SK-MEL-5 (cell line): ENCODE results near the gene IRF2BP1. TPM values are rescaled to one million over a fixed set of nuclear protein-coding genes. Genes with fewer than 3 reads are reported as not detected.

Experiments used
- DNase-seq: peaks from one replicate; pipeline ENCODE4 v3.0.0-alpha.2; 2016; ENCODE audit warnings: low read depth, low spot score
- in situ Hi-C: cut with HindIII; loops from 2 replicates; pipeline ENCODE4 v1.10.0; 2016; ENCODE audit warnings: low sequenced_read_pairs, high pct_unique_total_duplicates, low pct_unique_long_range_greater_than_20kb
- total RNA-seq: library from RNA; depleted of rRNA; stranded (reverse); fragments of >200 nt; shearing (Covaris generic); gene quantifications from 2 replicates; pipeline ENCODE4 v1.2.3, GENCODE V29; 2014; rRNA removed

Gene IRF2BP1
- total RNA-seq, 1 experiment from 2014 or later, result 20.6 TPM

DNA sequence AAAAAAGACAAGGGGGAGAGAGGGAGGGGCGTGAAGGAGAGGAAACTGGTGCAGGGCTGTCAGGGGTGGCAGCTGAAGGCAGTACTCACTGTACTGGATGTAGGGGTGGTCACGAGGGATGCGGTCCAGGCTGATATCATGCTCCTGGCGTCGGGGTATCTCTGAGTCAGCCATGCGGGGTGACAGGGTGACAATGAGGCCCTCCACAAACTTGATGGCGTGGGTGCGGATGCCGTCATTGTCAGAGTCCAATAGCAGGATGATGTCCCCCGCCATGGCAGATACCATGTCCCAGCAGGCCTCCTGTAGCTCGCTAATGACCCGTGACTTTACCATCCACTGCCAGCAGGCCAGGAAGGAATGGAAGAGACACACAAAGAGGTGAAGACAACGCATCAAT is 38.3 kb downstream of the IRF2BP1 start:
- DNase-seq, result no peak
- in situ Hi-C loops, result no loop called here

DNA sequence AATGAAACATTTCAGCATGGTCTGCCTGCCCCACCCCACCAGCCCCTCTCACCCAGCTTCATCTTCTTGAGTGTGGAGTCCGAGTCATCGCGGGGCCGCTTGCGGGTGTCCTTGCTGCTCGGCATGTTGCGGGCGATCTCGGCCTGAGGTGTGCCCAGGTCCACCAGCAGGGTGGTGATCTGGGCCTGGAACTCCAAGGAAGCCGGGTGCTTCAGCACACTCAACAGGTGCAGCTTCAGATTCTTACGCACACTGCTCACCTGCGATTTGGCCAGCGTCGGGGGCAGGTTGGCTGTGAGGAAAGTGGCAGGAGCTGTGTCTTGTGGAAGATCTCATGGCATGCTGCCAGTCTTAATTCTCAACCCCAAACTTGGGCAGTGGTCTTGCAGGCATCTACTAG is 43.7 kb downstream of the IRF2BP1 start:
- DNase-seq, result no peak
- in situ Hi-C loops, result no loop called here

DNA sequence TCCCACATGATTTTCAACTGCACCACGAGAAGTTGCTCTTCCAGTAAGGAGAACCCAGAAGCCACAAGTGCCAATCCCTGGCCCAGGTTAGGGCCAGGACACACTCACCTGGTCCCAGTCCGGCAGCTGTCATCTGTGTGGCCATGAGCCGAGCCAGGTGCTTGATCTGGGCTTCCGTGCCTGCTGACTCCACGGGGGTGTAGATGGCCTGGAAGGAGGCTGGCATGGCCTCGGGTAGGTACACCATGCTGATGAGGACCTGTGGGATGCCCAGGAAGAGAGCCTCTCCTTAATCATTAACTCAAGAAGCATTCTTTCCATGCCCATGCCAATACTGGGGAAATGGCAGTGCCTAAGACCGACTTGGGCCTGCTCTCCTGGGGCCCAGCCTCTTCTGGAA is 51.0 kb downstream of the IRF2BP1 start:
- no peak for DNase-seq
- in situ Hi-C loops, result no loop called here

Other genes with a start within 250 kb of the IRF2BP1 start
- gene EML2, start 246.7 kb downstream of the IRF2BP1 start, total RNA-seq, result 42.8 and 46.8 TPM in 2 replicates
- 0.05 TPM in 1 of 2 replicates, not detected in the other for gene GIPR, start 217.9 kb downstream of the IRF2BP1 start, total RNA-seq
- 480 and 520 TPM in 2 replicates for gene SNRPD2, start 194.2 kb downstream of the IRF2BP1 start, total RNA-seq
- gene QPCTL, start 193.5 kb downstream of the IRF2BP1 start, total RNA-seq, result 10.0 and 14.3 TPM in 2 replicates
- gene FBXO46, start 155.2 kb downstream of the IRF2BP1 start, total RNA-seq, result 7.0 and 7.2 TPM in 2 replicates
- gene MEIOSIN, start 152.7 kb downstream of the IRF2BP1 start, total RNA-seq, result 0.37 and 0.45 TPM in 2 replicates
- gene SIX5, start 116.9 kb downstream of the IRF2BP1 start, total RNA-seq, result 7.0 and 7.9 TPM in 2 replicates
- gene DMPK, start 103.7 kb downstream of the IRF2BP1 start, total RNA-seq, result 3.1 and 5.1 TPM in 2 replicates
- gene DMWD, start 93.3 kb downstream of the IRF2BP1 start, total RNA-seq, result 24.3 and 26.7 TPM in 2 replicates
- 0.11 TPM in 1 of 2 replicates, not detected in the other for gene RSPH6A, start 70.8 kb downstream of the IRF2BP1 start, total RNA-seq
- gene SYMPK, start 23.0 kb downstream of the IRF2BP1 start, total RNA-seq, result 28.1 and 33.4 TPM in 2 replicates
- gene FOXA3, start 21.8 kb downstream of the IRF2BP1 start, total RNA-seq, result 0.08 TPM in 1 of 2 replicates, not detected in the other
- 2.2 and 2.4 TPM in 2 replicates for gene MYPOP, start 16.5 kb upstream of the IRF2BP1 start, total RNA-seq
- not detected in 2 replicates for gene NANOS2, start 28.6 kb upstream of the IRF2BP1 start, total RNA-seq
- 0.08 and 0.18 TPM in 2 replicates for gene NOVA2, start 87.7 kb upstream of the IRF2BP1 start, total RNA-seq
- gene CCDC61, start 109.3 kb upstream of the IRF2BP1 start, total RNA-seq, result 5.4 and 7.2 TPM in 2 replicates
- not detected in 2 replicates for gene PGLYRP1, start 136.9 kb upstream of the IRF2BP1 start, total RNA-seq
- 0.21 and 0.50 TPM in 2 replicates for gene IGFL4, start 154.9 kb upstream of the IRF2BP1 start, total RNA-seq
- not detected in 2 replicates for gene IGFL3, start 238.5 kb upstream of the IRF2BP1 start, total RNA-seq